ENCODE measurements around the gene KDM4B.

DNA sequence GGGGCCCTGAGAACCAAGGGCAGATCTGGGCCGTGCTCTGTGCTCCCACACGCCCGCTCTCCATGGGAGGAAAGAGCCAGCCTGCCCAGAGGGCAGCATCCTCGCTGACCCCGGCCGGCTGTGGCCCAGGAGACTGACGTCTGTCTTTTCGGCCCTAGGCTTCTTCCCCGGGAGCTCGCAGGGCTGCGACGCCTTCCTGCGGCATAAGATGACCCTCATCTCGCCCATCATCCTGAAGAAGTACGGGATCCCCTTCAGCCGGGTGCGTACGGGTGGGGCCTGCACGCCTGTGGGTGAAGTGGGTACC lies 108.2 kb downstream of the KDM4B start:
- TF ChIP-seq EP300 (IDR thresholded peaks at IDR 0.05) (no peak), CTCF (IDR thresholded peaks at IDR 0.05) (no peak), POLR2A (IDR thresholded peaks at IDR 0.05; ENCODE audit: low read depth) (no peak), POLR2AphosphoS5 (IDR thresholded peaks at IDR 0.05) (no peak)

Data from esophagus muscularis mucosa (tissue), 4 donors.